ENCODE data around the gene SEMA3B. TPM values are rescaled to one million over a fixed set of nuclear protein-coding genes. Genes with fewer than 3 reads are reported as not detected.
"Not testable (repeated sequence)": the region's sequence is repeated elsewhere in the genome, so short reads cannot be mapped to it uniquely, and the experiment has no call there.

Gene SEMA3B
- total RNA-seq, 3 donors from 2014 or later, result 0.35 to 0.55 (median 0.52) TPM

GRCh38 chr3:50260027-50260941, 8.7 kb upstream of the SEMA3B start:
- peak; percentile 77 for DNase-seq

GRCh38 chr3:50260942-50261441, 8.0 kb upstream of the SEMA3B start:
- H3K9me3 Mint-ChIP-seq, result no peaks in the 10 kb centered on the region
- peaks cover 5% of the 10 kb centered on the region for H3K4me1 Mint-ChIP-seq (ENCODE audit: low read depth)
- peaks cover 8% of the 10 kb centered on the region for H3K36me3 Mint-ChIP-seq (ENCODE audit: insufficient read depth)
- H3K4me3 Mint-ChIP-seq, result no peak overlapping the region
- DNase-seq (no peak), ATAC-seq (no peak)
- H3K27me3 Mint-ChIP-seq (ENCODE audit: low read depth), result no peaks in the 10 kb centered on the region

More at GRCh38 chr3:50260027-50260941, 8.7 kb upstream of the SEMA3B start:
- peak; percentile 98 for ATAC-seq
- H3K36me3 Mint-ChIP-seq (ENCODE audit: insufficient read depth), result peaks cover 8% of the 10 kb centered on the region
- no peaks in the 10 kb centered on the region for H3K9me3 Mint-ChIP-seq
- peaks cover 5% of the 10 kb centered on the region for H3K4me1 Mint-ChIP-seq (ENCODE audit: low read depth)
- H3K4me3 Mint-ChIP-seq, result peak overlapping the region; percentile 53
- H3K27me3 Mint-ChIP-seq (ENCODE audit: low read depth), result no peaks in the 10 kb centered on the region

- H3K27me3 Mint-ChIP-seq (ENCODE audit: low read depth), result no peaks in the 10 kb centered on the region
- peaks cover 5% of the 10 kb centered on the region for H3K4me1 Mint-ChIP-seq (ENCODE audit: low read depth)
- no peaks in the 10 kb centered on the region for H3K9me3 Mint-ChIP-seq
- no peak for ATAC-seq
- DNase-seq, result no peak
- no peak overlapping the region for H3K4me3 Mint-ChIP-seq
- peaks cover 7% of the 10 kb centered on the region for H3K36me3 Mint-ChIP-seq (ENCODE audit: insufficient read depth)
Observed at GRCh38 chr3:50261505-50261904, 7.4 kb upstream of the SEMA3B start.

GRCh38 chr3:50262200-50262599, 6.7 kb upstream of the SEMA3B start:
- H3K4me1 Mint-ChIP-seq (ENCODE audit: low read depth); ATAC-seq; DNase-seq; H3K4me3 Mint-ChIP-seq; H3K27me3 Mint-ChIP-seq (ENCODE audit: low read depth); H3K36me3 Mint-ChIP-seq (ENCODE audit: insufficient read depth); H3K9me3 Mint-ChIP-seq: not testable (repeated sequence)

- ATAC-seq (no peak), DNase-seq (no peak)
- peaks cover 5% of the 10 kb centered on the region for H3K4me1 Mint-ChIP-seq (ENCODE audit: low read depth)
- H3K4me3 Mint-ChIP-seq, result no peak overlapping the region
- no peaks in the 10 kb centered on the region for H3K27me3 Mint-ChIP-seq (ENCODE audit: low read depth)
- no peaks in the 10 kb centered on the region for H3K9me3 Mint-ChIP-seq
- H3K36me3 Mint-ChIP-seq (ENCODE audit: insufficient read depth), result no peaks in the 10 kb centered on the region
Observed at GRCh38 chr3:50262778-50263177, 6.2 kb upstream of the SEMA3B start.

DNA sequence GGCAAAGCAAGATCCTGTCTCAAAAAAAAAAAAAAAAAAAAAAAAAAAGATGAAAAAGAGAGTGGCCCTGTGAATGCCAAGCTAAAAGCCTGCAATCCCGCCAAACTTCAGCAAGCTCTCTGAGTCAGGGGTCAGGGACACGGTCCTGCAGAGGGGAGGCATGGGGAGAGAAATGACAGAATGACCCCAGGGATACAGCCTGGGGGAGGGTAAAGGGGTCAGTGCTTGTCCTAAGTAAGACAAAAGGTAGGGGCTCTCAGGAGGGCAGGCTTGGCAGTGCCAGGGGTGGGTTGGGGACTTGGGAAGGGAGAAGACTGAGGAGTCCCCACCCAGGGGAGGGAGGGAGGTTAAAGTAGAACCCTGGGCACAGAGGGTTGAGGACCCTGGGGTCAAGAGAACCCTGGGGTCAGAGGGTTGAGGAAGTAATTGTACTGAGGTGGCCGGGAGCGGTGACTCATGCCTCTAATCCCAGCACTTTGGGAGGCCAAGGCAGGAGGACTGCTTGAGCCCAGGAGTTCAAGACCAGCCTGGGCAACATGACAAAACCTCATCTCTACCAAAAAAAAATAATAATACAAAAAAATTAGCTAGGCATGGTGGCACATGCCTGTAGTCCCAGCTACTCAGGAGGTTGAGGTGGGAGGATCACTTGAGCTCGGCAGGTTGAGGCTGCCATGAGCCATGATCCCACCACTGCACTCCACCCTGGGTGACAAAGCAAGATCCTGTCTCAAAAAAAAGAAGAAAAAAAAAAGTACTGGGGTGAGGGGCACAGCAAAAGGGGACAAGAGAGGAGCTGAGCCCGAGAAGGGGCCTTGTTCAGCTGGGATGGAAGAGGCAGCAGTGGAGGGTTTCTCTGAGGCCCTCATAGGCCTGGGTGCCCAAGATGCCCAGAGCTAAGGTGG, 5.2 kb upstream of the SEMA3B start:
- ATAC-seq (no peak), DNase-seq (no peak)
- Mint-ChIP-seq H3K9me3 (no peaks in the 10 kb centered on the region), H3K4me1 (ENCODE audit: low read depth) (peaks cover 5% of the 10 kb centered on the region), H3K36me3 (ENCODE audit: insufficient read depth) (no peaks in the 10 kb centered on the region), H3K4me3 (no peak overlapping the region), H3K27me3 (ENCODE audit: low read depth) (peaks cover 4% of the 10 kb centered on the region)

DNA sequence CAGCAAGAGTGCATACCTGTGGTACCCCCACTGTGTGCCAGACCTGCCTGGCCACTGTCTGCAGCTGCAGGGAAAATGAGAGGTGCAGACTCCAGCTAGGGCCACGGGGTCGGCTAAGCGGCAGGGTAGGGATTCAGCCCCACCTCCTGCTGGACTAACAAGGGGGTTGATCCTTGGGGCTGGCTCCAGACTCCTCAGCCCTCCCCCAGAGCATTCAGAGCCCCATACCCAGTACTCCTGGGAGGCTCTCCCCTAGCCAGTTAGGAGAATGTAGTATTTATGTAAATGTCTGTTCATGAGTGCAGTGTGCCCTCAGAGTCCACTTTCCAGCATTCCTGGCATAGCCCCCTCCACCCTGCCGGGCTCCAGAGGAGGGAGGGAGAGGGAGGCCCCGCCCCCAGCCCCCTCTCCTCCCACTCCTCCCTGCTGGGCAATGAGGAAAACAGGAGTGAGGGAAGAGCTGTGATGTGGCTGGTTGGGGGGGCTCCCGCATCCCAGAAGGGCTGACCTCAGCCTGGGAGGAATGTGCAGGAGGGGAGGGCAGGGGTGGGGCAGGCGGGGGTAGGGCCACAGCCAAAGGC, 4.5 kb upstream of the SEMA3B start:
- Mint-ChIP-seq H3K4me3 (no peak overlapping the region), H3K4me1 (ENCODE audit: low read depth) (peaks cover 4% of the 10 kb centered on the region), H3K9me3 (no peaks in the 10 kb centered on the region), H3K27me3 (ENCODE audit: low read depth) (peaks cover 4% of the 10 kb centered on the region), H3K36me3 (ENCODE audit: insufficient read depth) (no peaks in the 10 kb centered on the region)
- no peak for DNase-seq
- ATAC-seq, result no peak

DNA sequence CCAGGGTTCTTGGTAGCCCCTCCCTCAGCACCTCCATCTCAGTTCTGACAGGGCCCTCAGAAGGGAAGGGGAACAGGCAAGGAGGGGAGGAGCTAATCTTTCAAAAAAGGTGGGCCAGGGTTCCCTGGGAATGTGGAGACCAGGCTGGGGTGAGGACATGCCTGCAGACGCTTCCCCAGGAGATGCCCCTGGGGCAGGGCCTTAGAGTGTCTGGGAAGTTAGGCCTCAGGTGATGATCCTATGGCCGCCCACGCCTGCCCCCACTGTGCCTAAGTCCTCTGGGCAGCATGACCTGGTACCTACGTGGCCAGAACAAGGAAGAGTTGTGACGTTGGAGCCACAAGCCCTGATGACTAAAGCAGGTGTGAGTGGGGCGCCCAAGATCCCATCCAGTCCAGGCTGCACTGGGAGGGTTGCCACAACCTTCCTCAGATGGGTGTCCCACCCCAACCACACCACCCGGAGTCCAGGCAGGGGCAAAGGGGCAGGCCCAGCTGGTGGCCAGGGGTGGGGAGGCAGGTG, 3.9 kb upstream of the SEMA3B start:
- H3K4me1 Mint-ChIP-seq (ENCODE audit: low read depth), result no peaks in the 10 kb centered on the region
- no peaks in the 10 kb centered on the region for H3K36me3 Mint-ChIP-seq (ENCODE audit: insufficient read depth)
- no peaks in the 10 kb centered on the region for H3K9me3 Mint-ChIP-seq
- H3K27me3 Mint-ChIP-seq (ENCODE audit: low read depth), result peaks cover 4% of the 10 kb centered on the region
- DNase-seq (no peak), ATAC-seq (no peak)
- no peak overlapping the region for H3K4me3 Mint-ChIP-seq

GRCh38 chr3:50265571-50265970, 3.4 kb upstream of the SEMA3B start:
- no peaks in the 10 kb centered on the region for H3K9me3 Mint-ChIP-seq
- ATAC-seq (no peak), DNase-seq (no peak)
- H3K4me1 Mint-ChIP-seq (ENCODE audit: low read depth), result no peaks in the 10 kb centered on the region
- no peaks in the 10 kb centered on the region for H3K36me3 Mint-ChIP-seq (ENCODE audit: insufficient read depth)
- peaks cover 4% of the 10 kb centered on the region for H3K27me3 Mint-ChIP-seq (ENCODE audit: low read depth)
- H3K4me3 Mint-ChIP-seq, result no peak overlapping the region

- Mint-ChIP-seq H3K27me3 (ENCODE audit: low read depth) (peaks cover 4% of the 10 kb centered on the region), H3K4me1 (ENCODE audit: low read depth) (no peaks in the 10 kb centered on the region), H3K4me3 (no peak overlapping the region), H3K9me3 (no peaks in the 10 kb centered on the region), H3K36me3 (ENCODE audit: insufficient read depth) (no peaks in the 10 kb centered on the region)
- DNase-seq (no peak), ATAC-seq (no peak)
Observed at GRCh38 chr3:50266017-50266416, 2.9 kb upstream of the SEMA3B start.

- H3K4me3 Mint-ChIP-seq, result no peak overlapping the region
- DNase-seq (no peak), ATAC-seq (no peak)
- H3K4me1 Mint-ChIP-seq (ENCODE audit: low read depth), result peaks cover 5% of the 10 kb centered on the region
- H3K36me3 Mint-ChIP-seq (ENCODE audit: insufficient read depth), result no peaks in the 10 kb centered on the region
- H3K27me3 Mint-ChIP-seq (ENCODE audit: low read depth), result peaks cover 8% of the 10 kb centered on the region
- no peaks in the 10 kb centered on the region for H3K9me3 Mint-ChIP-seq
Observed at GRCh38 chr3:50266836-50267235, 2.1 kb upstream of the SEMA3B start.

DNA sequence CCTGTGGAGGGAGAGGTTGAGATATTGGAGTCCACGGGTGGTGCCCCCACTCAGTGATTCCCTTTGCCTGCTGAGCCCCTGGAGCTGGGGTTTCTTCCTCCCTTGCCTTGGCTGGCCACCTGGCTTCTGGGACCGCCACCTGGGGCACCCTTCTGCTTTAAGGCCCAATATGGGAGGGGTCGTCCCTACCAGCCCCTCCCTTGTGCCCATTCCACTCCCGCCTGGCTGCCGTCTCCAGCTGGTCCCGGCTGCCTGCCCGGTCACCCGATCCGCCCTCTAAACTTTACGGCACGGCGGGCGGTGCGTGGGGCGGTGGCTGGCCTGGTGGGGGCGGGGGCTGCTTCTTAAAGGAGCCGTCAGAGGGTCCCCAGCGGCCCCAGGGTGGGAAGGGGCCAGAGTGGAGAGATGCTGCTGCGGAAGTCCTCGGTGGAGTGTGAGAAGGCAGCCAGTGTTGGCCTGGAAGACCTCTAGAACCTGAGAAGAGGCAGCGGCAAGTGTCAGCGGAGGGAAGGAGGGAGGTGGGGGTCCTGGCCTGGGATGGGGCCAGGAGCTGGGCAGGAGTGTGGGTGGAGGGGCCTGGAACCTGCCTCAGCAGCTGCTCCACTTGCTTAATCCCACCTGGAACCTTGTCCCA, 1.6 kb upstream of the SEMA3B start:
- H3K4me3 Mint-ChIP-seq, result no peak overlapping the region
- ATAC-seq (no peak), DNase-seq (no peak)
- peaks cover 8% of the 10 kb centered on the region for H3K27me3 Mint-ChIP-seq (ENCODE audit: low read depth)
- H3K4me1 Mint-ChIP-seq (ENCODE audit: low read depth), result peaks cover 5% of the 10 kb centered on the region
- no peaks in the 10 kb centered on the region for H3K36me3 Mint-ChIP-seq (ENCODE audit: insufficient read depth)
- H3K9me3 Mint-ChIP-seq, result no peaks in the 10 kb centered on the region

- DNase-seq (no peak), ATAC-seq (no peak)
- H3K9me3 Mint-ChIP-seq, result no peaks in the 10 kb centered on the region
- H3K36me3 Mint-ChIP-seq (ENCODE audit: insufficient read depth), result no peaks in the 10 kb centered on the region
- H3K4me1 Mint-ChIP-seq (ENCODE audit: low read depth), result peaks cover 10% of the 10 kb centered on the region
- peaks cover 12% of the 10 kb centered on the region for H3K27me3 Mint-ChIP-seq (ENCODE audit: low read depth)
- H3K4me3 Mint-ChIP-seq, result no peak overlapping the region
Observed at GRCh38 chr3:50268276-50268675, 671 bp upstream of the SEMA3B start.

All from activated T-cell treated with anti-CD3 and anti-CD28 coated beads, Interleukin-2, amount 50 U/mL, for 4 hours (primary cell).